Activated B cell treated with CpG ODN at 0.5 μM for 24 hours (primary cell): ENCODE data around the gene MAGOH. TPM values are rescaled to one million over a fixed set of nuclear protein-coding genes. Genes with fewer than 3 reads are reported as not detected.
"Not testable (repeated sequence)": the region's sequence is repeated elsewhere in the genome, so short reads cannot be mapped to it uniquely, and the experiment has no call there.

ENCODE experiments used
- ATAC-seq: fragments of 200-7000 bp; cut with Tn5 transposase; one replicate; pipeline ENCODE4 v1.10.0; 2021; ENCODE audit warnings: low read depth, mild to moderate bottlenecking, moderate library complexity
- CTCF ChIA-PET: fragments of 350-600 bp; sonication (Branson Sonifier 250); formaldehyde crosslinking; loops from one replicate; lab custom pipeline; 2021; ENCODE audit warnings: antibody characterized with exemption; lab: Charles Lee
- POLR2A ChIA-PET: fragments of 350-600 bp; sonication (Branson Sonifier 250); formaldehyde crosslinking; loops from one replicate; lab custom pipeline; 2021; ENCODE audit warnings: antibody characterized with exemption; lab: Charles Lee
- DNase-seq: peaks from one replicate; pipeline ENCODE4 v3.0.0; 2022
- H3K27ac Mint-ChIP-seq: one replicate; pipeline ENCODE4 v1.8.0; 2020; ENCODE audit warnings: mixed read lengths
- H3K27me3 Mint-ChIP-seq: one replicate; pipeline ENCODE4 v1.8.0; 2021; ENCODE audit warnings: mixed read lengths
- H3K36me3 Mint-ChIP-seq: one replicate; pipeline ENCODE4 v1.8.0; 2021; ENCODE audit warnings: low read depth, mixed read lengths
- H3K4me1 Mint-ChIP-seq: one replicate; pipeline ENCODE4 v1.8.0; 2021; ENCODE audit warnings: mixed read lengths
- H3K4me3 Mint-ChIP-seq: one replicate; pipeline ENCODE4 v1.8.0; 2020; ENCODE audit warnings: mild to moderate bottlenecking, mixed read lengths
- H3K9me3 Mint-ChIP-seq: one replicate; pipeline ENCODE4 v1.8.0; 2020; ENCODE audit warnings: mixed read lengths
- intact Hi-C: fragments of 100-400 bp; cut with micrococcal nuclease; formaldehyde crosslinking; loops from one replicate; pipeline ENCODE4 v1.15.1; 2024
- total RNA-seq: library from RNA; stranded (reverse); gene quantifications from 2 replicates; pipeline ENCODE4 v1.2.3, GENCODE V29; 2022
- TF ChIP-seq, protein P1 (sequence below): fragments of 200-600 bp; IDR thresholded peaks from one replicate; pipeline ENCODE4 v1.8.0; 2022; ENCODE audit warnings: antibody characterized with exemption, mild to moderate bottlenecking

The MAGOH gene
- total RNA-seq, 1 donor from 2014 or later, result 56.6 TPM

DNA sequence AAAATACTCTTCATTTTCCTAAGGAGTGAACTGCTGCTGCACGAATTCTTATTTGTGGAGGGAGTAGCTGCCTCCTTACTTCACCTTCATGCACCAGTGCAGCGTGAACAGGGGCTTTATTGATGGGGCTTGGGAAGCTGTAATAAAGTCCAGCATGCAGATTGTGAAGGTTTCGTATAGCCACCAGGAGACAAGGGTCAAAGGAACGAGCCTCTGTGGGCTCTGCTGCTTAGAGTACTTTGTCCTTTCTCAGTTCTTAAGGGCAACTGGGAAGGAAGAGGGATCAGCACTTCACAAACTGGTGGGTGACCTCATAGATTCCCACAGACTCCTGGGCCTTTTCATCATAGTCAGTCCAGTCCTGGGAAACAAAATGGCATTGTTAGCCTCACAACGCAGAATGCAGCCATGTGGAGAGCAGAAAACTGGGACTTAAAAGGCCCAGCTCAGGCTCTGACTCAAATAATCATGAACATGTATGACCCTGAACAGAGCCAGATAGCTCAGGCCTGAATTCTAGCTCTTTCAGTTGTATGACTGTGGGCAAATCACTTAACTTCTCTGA lies 23.9 kb downstream of the MAGOH start:
- intact Hi-C loops, result no loop called here
- H3K27me3 Mint-ChIP-seq, result no peaks in the 10 kb centered on the region
- peaks cover 7% of the 10 kb centered on the region for H3K4me1 Mint-ChIP-seq
- H3K36me3 Mint-ChIP-seq, result peaks cover 81% of the 10 kb centered on the region
- H3K27ac Mint-ChIP-seq, result no peak overlapping the region
- ChIA-PET CTCF (interaction anchor here (0.6 kb wide), 1 partner anchor 53 kb away, joined by 3 read pairs; no protein-coding TSS in a partner anchor), POLR2A (no interaction called here)
- DNase-seq, result no peak
- no peak overlapping the region for H3K4me3 Mint-ChIP-seq
- no peak for ATAC-seq
- H3K9me3 Mint-ChIP-seq, result no peaks in the 10 kb centered on the region
- TF ChIP-seq, protein P1, sequence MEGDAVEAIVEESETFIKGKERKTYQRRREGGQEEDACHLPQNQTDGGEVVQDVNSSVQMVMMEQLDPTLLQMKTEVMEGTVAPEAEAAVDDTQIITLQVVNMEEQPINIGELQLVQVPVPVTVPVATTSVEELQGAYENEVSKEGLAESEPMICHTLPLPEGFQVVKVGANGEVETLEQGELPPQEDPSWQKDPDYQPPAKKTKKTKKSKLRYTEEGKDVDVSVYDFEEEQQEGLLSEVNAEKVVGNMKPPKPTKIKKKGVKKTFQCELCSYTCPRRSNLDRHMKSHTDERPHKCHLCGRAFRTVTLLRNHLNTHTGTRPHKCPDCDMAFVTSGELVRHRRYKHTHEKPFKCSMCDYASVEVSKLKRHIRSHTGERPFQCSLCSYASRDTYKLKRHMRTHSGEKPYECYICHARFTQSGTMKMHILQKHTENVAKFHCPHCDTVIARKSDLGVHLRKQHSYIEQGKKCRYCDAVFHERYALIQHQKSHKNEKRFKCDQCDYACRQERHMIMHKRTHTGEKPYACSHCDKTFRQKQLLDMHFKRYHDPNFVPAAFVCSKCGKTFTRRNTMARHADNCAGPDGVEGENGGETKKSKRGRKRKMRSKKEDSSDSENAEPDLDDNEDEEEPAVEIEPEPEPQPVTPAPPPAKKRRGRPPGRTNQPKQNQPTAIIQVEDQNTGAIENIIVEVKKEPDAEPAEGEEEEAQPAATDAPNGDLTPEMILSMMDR, result no peak

DNA sequence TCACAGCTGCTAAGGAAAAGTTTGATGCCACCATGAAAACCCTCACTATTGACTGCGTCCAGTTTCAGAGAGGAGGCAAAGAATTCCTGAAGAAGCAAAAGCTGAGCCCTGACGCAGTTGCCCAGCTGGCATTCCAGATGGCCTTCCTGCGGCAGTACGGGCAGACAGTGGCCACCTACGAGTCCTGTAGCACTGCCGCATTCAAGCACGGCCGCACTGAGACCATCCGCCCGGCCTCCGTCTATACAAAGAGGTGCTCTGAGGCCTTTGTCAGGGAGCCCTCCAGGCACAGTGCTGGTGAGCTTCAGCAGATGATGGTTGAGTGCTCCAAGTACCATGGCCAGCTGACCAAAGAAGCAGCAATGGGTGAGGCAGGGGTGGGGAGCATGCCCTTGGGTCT lies 27.4 kb downstream of the MAGOH start:
- DNase-seq, result no peak
- H3K27ac Mint-ChIP-seq, result no peak overlapping the region
- POLR2A ChIA-PET, result interaction anchor here (0.6 kb wide), 1 partner anchor 18 kb away, joined by 3 read pairs; no protein-coding TSS in a partner anchor
- CTCF ChIA-PET, result no interaction called here
- no peak overlapping the region for H3K4me3 Mint-ChIP-seq
- ATAC-seq, result no peak
- no peaks in the 10 kb centered on the region for H3K27me3 Mint-ChIP-seq
- H3K9me3 Mint-ChIP-seq, result peaks cover 11% of the 10 kb centered on the region
- TF ChIP-seq, protein P1, result no peak
- no peaks in the 10 kb centered on the region for H3K4me1 Mint-ChIP-seq
- intact Hi-C loops, result no loop called here
- H3K36me3 Mint-ChIP-seq, result peaks cover 86% of the 10 kb centered on the region

DNA sequence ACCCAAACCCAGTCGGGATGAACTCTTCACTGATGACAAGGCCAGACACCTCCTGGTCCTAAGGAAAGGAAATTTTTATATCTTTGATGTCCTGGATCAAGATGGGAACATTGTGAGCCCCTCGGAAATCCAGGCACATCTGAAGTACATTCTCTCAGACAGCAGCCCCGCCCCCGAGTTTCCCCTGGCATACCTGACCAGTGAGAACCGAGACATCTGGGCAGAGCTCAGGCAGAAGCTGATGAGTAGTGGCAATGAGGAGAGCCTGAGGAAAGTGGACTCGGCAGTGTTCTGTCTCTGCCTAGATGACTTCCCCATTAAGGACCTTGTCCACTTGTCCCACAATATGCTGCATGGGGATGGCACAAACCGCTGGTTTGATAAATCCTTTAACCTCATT lies 28.0 kb downstream of the MAGOH start:
- Mint-ChIP-seq H3K27me3 (no peaks in the 10 kb centered on the region), H3K27ac (no peak overlapping the region), H3K4me3 (no peak overlapping the region), H3K9me3 (peaks cover 11% of the 10 kb centered on the region), H3K36me3 (peaks cover 84% of the 10 kb centered on the region), H3K4me1 (no peaks in the 10 kb centered on the region)
- no peak for ATAC-seq
- CTCF ChIA-PET, result no interaction called here
- TF ChIP-seq, protein P1, result no peak
- POLR2A ChIA-PET, result interaction anchor here (0.6 kb wide), 1 partner anchor 18 kb away, joined by 3 read pairs; no protein-coding TSS in a partner anchor
- DNase-seq, result no peak
- intact Hi-C loops, result no loop called here

DNA sequence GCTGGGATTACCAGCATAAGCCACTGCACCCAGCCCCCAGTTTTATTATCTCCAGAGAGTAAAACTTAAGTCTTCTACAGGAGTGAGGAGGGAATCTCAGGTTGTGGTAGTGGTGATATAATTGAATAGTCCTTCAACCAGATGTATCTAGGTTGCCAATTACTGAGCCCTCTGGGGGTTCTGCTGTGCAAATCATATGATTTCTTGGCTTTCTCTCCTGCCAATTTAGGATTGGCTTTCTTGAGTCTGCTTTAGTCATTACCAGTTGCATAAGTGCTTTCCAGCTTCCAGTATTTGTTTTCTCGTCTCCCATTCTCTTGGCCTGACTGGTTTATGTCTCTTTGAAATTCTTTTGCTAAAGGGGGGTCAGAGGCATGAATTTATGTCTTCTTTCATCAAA lies 30.6 kb downstream of the MAGOH start:
- no peak overlapping the region for H3K27ac Mint-ChIP-seq
- ATAC-seq, result no peak
- peaks cover 89% of the 10 kb centered on the region for H3K36me3 Mint-ChIP-seq
- DNase-seq, result no peak
- CTCF ChIA-PET, result no interaction called here
- H3K27me3 Mint-ChIP-seq, result no peaks in the 10 kb centered on the region
- POLR2A ChIA-PET, result no interaction called here
- H3K9me3 Mint-ChIP-seq, result peaks cover 19% of the 10 kb centered on the region
- intact Hi-C loops, result no loop called here
- TF ChIP-seq, protein P1, result no peak
- no peaks in the 10 kb centered on the region for H3K4me1 Mint-ChIP-seq
- no peak overlapping the region for H3K4me3 Mint-ChIP-seq

DNA sequence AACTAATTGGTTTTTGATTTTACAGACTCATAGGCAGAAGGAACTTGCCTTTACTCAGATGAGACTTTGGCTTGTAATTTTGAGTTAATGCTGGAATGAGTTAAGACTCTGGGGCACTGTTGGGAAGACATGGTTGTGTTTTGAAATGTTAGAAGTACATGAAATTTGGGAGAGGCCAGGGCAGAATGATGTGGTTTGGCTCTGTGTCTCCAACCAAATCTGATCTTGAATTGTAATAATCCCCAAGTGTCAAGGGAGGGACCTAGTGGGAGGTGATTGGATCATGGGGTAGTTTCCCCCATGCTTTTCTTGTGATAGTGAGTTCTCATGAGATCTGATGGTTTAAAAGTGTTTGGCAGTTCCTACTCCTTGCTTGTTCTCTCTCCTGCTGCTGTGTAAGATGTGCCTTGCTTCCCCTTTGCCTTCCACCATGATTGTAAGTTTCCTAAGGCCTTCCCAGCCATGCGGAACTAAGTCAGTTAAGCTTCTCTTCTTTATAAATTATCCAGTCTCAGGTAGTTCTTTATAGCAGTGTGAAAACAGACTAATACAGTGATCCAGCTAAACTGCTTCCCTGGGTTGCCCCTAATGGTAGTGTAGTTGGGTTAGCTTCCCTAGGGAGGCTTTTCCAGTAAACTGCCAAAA lies 31.5 kb downstream of the MAGOH start:
- TF ChIP-seq, protein P1, result no peak
- H3K27ac Mint-ChIP-seq, result no peak overlapping the region
- peaks cover 19% of the 10 kb centered on the region for H3K9me3 Mint-ChIP-seq
- peaks cover 93% of the 10 kb centered on the region for H3K36me3 Mint-ChIP-seq
- no peaks in the 10 kb centered on the region for H3K4me1 Mint-ChIP-seq
- no peak for ATAC-seq
- ChIA-PET POLR2A (no interaction called here), CTCF (no interaction called here)
- no peaks in the 10 kb centered on the region for H3K27me3 Mint-ChIP-seq
- intact Hi-C loops, result no loop called here
- no peak for DNase-seq
- H3K4me3 Mint-ChIP-seq, result no peak overlapping the region

DNA sequence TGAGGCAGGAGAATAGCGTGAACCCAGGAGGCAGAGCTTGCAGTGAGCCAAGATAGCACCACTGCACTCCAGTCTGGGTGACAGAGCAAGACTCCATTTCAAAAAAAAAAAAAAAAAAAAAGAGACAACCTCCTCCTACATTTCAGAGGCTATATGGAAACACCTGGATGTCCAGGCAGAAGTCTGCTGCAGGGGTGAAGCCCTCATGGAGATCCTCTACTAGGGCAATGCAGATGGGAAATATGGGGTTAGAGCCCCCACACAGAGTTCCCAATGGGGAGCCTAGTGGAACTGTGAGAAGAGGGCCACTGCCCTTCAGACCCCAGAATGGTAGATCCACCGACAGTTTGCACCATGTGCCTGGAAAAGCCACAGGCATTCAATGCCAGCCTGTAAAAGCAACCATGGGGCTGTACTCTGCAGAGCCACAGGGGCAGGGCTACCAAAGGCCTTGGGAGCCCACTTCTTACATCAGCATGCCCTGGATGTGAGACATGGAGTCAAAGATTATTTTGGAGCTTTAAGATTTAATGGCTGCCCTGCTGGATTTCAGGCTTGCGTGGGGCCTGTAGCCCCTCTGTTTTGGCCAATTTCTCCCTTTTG lies 32.1 kb downstream of the MAGOH start:
- H3K27me3 Mint-ChIP-seq, DNase-seq, intact Hi-C loops, CTCF ChIA-PET, H3K27ac Mint-ChIP-seq, H3K4me1 Mint-ChIP-seq, POLR2A ChIA-PET, H3K4me3 Mint-ChIP-seq, ATAC-seq: not testable (repeated sequence)
- H3K9me3 Mint-ChIP-seq, result peaks cover 19% of the 10 kb centered on the region
- H3K36me3 Mint-ChIP-seq, result peaks cover 95% of the 10 kb centered on the region

DNA sequence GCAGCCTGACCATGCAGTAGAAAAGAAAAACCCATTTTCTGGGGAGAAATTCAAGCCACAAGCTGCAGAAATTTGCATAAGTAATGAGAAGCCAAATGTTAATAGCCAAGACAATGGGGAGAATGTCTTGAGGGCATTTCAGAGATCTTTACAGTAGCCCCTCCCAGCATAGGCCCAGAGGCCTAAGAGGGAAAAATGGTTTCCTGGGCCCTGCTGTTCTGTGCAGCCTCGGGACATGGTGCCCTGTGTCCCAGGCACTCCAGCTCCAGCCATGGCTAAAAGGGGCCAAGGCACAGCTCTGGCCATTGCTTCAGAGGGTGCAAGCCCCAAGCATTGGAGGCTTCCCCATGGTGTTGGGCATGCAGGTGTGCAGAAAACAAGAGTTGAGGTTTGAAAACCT lies 32.8 kb downstream of the MAGOH start:
- ATAC-seq, H3K4me1 Mint-ChIP-seq, H3K4me3 Mint-ChIP-seq, H3K27ac Mint-ChIP-seq, DNase-seq, H3K27me3 Mint-ChIP-seq, intact Hi-C loops, POLR2A ChIA-PET, CTCF ChIA-PET: not testable (repeated sequence)
- Mint-ChIP-seq H3K9me3 (peaks cover 19% of the 10 kb centered on the region), H3K36me3 (peaks cover 95% of the 10 kb centered on the region)
